GM23338 (cell line): ENCODE data around the gene CCT6B. TPM values are rescaled to one million over a fixed set of nuclear protein-coding genes. Genes with fewer than 3 reads are reported as not detected.

Experiments
- ATAC-seq: fragments of 200-7000 bp; cut with Tn5 transposase; 3 replicates; pipeline ENCODE4 v1.9.1; 2020
- DNase-seq: peaks from one replicate; pipeline ENCODE4 v3.0.0-alpha.2; 2015; ENCODE audit warnings: low spot score
- H2AFZ ChIP-seq: fragments of 200-600 bp; sonication (generic); 2 replicates; pipeline ENCODE4 v1.8.0; 2016; ENCODE audit warnings: antibody characterized with exemption, mild to moderate bottlenecking, moderate library complexity
- H3F3A ChIP-seq: fragments of 200-600 bp; sonication (generic); replicated peaks from 2 replicates; pipeline ENCODE4 v1.8.0; 2017; ENCODE audit warnings: antibody characterized with exemption, mixed run types, low read depth
- H3K27ac ChIP-seq: fragments of 200-600 bp; sonication (generic); 2 replicates; pipeline ENCODE4 v1.6.1; 2016; ENCODE audit warnings: low read depth
- H3K27me3 ChIP-seq: fragments of 200-600 bp; sonication (generic); 2 replicates; pipeline ENCODE4 v1.8.0; 2016; ENCODE audit warnings: mild to moderate bottlenecking, mixed run types, moderate library complexity; ENCODE audit not compliant: insufficient read depth
- H3K36me3 ChIP-seq: fragments of 200-600 bp; sonication (generic); 2 replicates; pipeline ENCODE4 v1.8.0; 2016; ENCODE audit warnings: mild to moderate bottlenecking; ENCODE audit not compliant: insufficient read depth
- H3K4me1 ChIP-seq: fragments of 200-600 bp; sonication (generic); 2 replicates; pipeline ENCODE4 v1.8.0; 2016; ENCODE audit warnings: mild to moderate bottlenecking, moderate library complexity; ENCODE audit not compliant: insufficient read depth
- H3K4me2 ChIP-seq: fragments of 200-600 bp; sonication (generic); 2 replicates; pipeline ENCODE4 v1.7.1; 2017; ENCODE audit warnings: mixed run types
- H3K4me3 ChIP-seq: fragments of 200-600 bp; sonication (generic); 2 replicates; pipeline ENCODE4 v1.6.1; 2016; ENCODE audit warnings: mixed run types
- H3K79me2 ChIP-seq: fragments of 200-600 bp; sonication (generic); replicated peaks from 2 replicates; pipeline ENCODE4 v1.8.0; 2017; ENCODE audit warnings: mild to moderate bottlenecking; ENCODE audit not compliant: insufficient read depth
- H3K9me2 ChIP-seq: fragments of 200-600 bp; sonication (generic); 2 replicates; pipeline ENCODE4 v1.8.0; 2017; ENCODE audit not compliant: insufficient read depth
- H4K20me1 ChIP-seq: fragments of 200-600 bp; sonication (generic); replicated peaks from 2 replicates; pipeline ENCODE4 v1.8.0; 2017; ENCODE audit warnings: mild to moderate bottlenecking; ENCODE audit not compliant: insufficient read depth
- H3K27ac Mint-ChIP-seq: 2 replicates; pipeline ENCODE4 v1.8.0; 2020; ENCODE audit warnings: inconsistent platforms, mild to moderate bottlenecking, moderate library complexity, mixed read lengths
- H3K27me3 Mint-ChIP-seq: 3 replicates; pipeline ENCODE4 v1.8.0; 2022; ENCODE audit warnings: low read depth, mild to moderate bottlenecking, moderate library complexity, mixed read lengths, inconsistent platforms; ENCODE audit not compliant: insufficient read depth, poor library complexity
- H3K36me3 Mint-ChIP-seq: 3 replicates; pipeline ENCODE4 v1.8.0; 2021; ENCODE audit warnings: low read depth, mild to moderate bottlenecking, inconsistent platforms, moderate library complexity, mixed read lengths
- H3K4me1 Mint-ChIP-seq: 3 replicates; pipeline ENCODE4 v1.8.0; 2020; ENCODE audit warnings: mild to moderate bottlenecking, inconsistent platforms, mixed read lengths
- H3K4me3 Mint-ChIP-seq: 3 replicates; pipeline ENCODE4 v1.8.0; 2021; ENCODE audit warnings: moderate library complexity, mild to moderate bottlenecking, inconsistent platforms, mixed read lengths
- H3K9me3 Mint-ChIP-seq: 3 replicates; pipeline ENCODE4 v1.8.0; 2020; ENCODE audit warnings: moderate library complexity, mild to moderate bottlenecking, inconsistent platforms, mixed read lengths
- CTCF ChIP-seq, 2 experiments: fragments of 200-600 bp in 1 of 2; sonication (generic) in 1 of 2; conservative IDR thresholded peaks; 2 replicates each; pipeline versions ENCODE4 v1.5.1 to v1.6.1; 2016 to 2017; ENCODE audit warnings: antibody characterized with exemption in 2 of 2, low read depth in 2 of 2, mild to moderate bottlenecking in 2 of 2, moderate library complexity in 1 of 2
- ETS1 ChIP-seq: IDR thresholded peaks from 2 replicates; pipeline ENCODE4 v1.6.1; 2016; ENCODE audit warnings: antibody characterized with exemption
- EZH2 ChIP-seq: fragments of 200-600 bp; sonication (generic); IDR thresholded peaks from one replicate; pipeline ENCODE4 v1.8.0; 2017; ENCODE audit warnings: antibody characterized with exemption, mild to moderate bottlenecking, low read depth; ENCODE audit not compliant: unreplicated experiment
- JUNB ChIP-seq: IDR thresholded peaks from one replicate; pipeline ENCODE4 v1.6.1; 2016; ENCODE audit warnings: antibody characterized with exemption; ENCODE audit not compliant: unreplicated experiment
- NANOG ChIP-seq: IDR thresholded peaks from 2 replicates; pipeline ENCODE4 v1.6.1; 2016; ENCODE audit warnings: antibody characterized with exemption, borderline replicate concordance
- STAT1 ChIP-seq: IDR thresholded peaks from one replicate; pipeline ENCODE4 v1.6.1; 2016; ENCODE audit warnings: antibody characterized with exemption; ENCODE audit not compliant: unreplicated experiment
- ZNF114 ChIP-seq: fragments of 250-450 bp; sonication (Bioruptor Pico); IDR thresholded peaks from 2 replicates; pipeline ENCODE4 v1.5.0; 2020; ENCODE audit warnings: mild to moderate bottlenecking, moderate library complexity
- ZNF331 ChIP-seq: fragments of 250-450 bp; sonication (Bioruptor Pico); IDR thresholded peaks from 2 replicates; pipeline ENCODE4 v1.5.0; 2020; ENCODE audit warnings: low read depth, mild to moderate bottlenecking, moderate library complexity
- ZNF462 ChIP-seq: fragments of 250-450 bp; sonication (Bioruptor Pico); IDR thresholded peaks from 2 replicates; pipeline ENCODE4 v1.5.0; 2020; ENCODE audit warnings: mild to moderate bottlenecking, moderate library complexity
- polyA plus RNA-seq: library from polyadenylated mRNA; unstranded; fragments of >200 nt; fragmentation: Nextera tagmentation; extraction: Ambion mirVana; gene quantifications from 2 replicates; pipeline ENCODE4 v1.2.1, GENCODE V29; 2016
- total RNA-seq: library from RNA; depleted of rRNA; stranded (reverse); fragments of >200 nt; shearing (Covaris generic); gene quantifications from 2 replicates; pipeline ENCODE4 v1.2.3, GENCODE V29; 2014

The CCT6B gene
- total and polyA plus RNA-seq, 2 experiments from 2014 or later = 0.94 to 1.1 TPM

GRCh38 chr17:34979650-34980352, 18.5 kb upstream of the CCT6B start:
- H3F3A ChIP-seq = no peaks in the 10 kb centered on the region
- H3K9me2 ChIP-seq = no peaks in the 10 kb centered on the region
- peaks cover 38% of the 10 kb centered on the region for H3K79me2 ChIP-seq
- peak overlapping the region; percentile 92 for H3K4me3 Mint-ChIP-seq
- DNase-seq (peak; percentile 33), ATAC-seq (peak; percentile 10)
- peak overlapping the region; percentile 66 for H3K4me3 ChIP-seq
- H4K20me1 ChIP-seq = peaks cover 3% of the 10 kb centered on the region; the same call in 1 of the 2 replicates
- H2AFZ ChIP-seq = peak overlapping the region; percentile 12; the same call in 1 of the 2 replicates
- no peaks in the 10 kb centered on the region for H3K9me3 Mint-ChIP-seq
- H3K27me3 Mint-ChIP-seq = peaks cover 11% of the 10 kb centered on the region
- H3K36me3 ChIP-seq = peaks cover 1% of the 10 kb centered on the region; the same call in 1 of the 2 replicates
- peak overlapping the region; percentile 85 for H3K4me2 ChIP-seq
- H3K4me1 ChIP-seq = peaks cover 11% of the 10 kb centered on the region; the same call in 1 of the 2 replicates
- H3K27ac ChIP-seq = peak overlapping the region; percentile 48
- peaks cover 22% of the 10 kb centered on the region for H3K4me1 Mint-ChIP-seq
- H3K27ac Mint-ChIP-seq = peak overlapping the region; percentile 97
- H3K27me3 ChIP-seq = no peaks in the 10 kb centered on the region
- H3K36me3 Mint-ChIP-seq = peaks cover 24% of the 10 kb centered on the region
- TF ChIP-seq NANOG (no peak), ZNF331 (CRISPR knock-in tag) (no peak), ZNF114 (CRISPR knock-in tag) (no peak), STAT1 (no peak), EZH2 (no peak), JUNB (no peak), ETS1 (no peak), CTCF (conservative IDR thresholded peaks at IDR 0.05; ENCODE audit: low read depth in 2 of 2) (no peak)

GRCh38 chr17:34979153-34979552, 17.9 kb upstream of the CCT6B start:
- peaks cover 17% of the 10 kb centered on the region for H3K36me3 Mint-ChIP-seq
- H3K9me3 Mint-ChIP-seq = no peaks in the 10 kb centered on the region
- DNase-seq (no peak), ATAC-seq (no peak)
- Histone ChIP-seq H3K4me2 (peak overlapping the region; percentile 85), H3K27ac (no peak overlapping the region), H3K4me3 (peak overlapping the region; percentile 66; the same call in 1 of the 2 replicates), H3K27me3 (no peaks in the 10 kb centered on the region), H3K9me2 (no peaks in the 10 kb centered on the region), H3K4me1 (peaks cover 11% of the 10 kb centered on the region; the same call in 1 of the 2 replicates), H2AFZ (peak overlapping the region; percentile 12; the same call in 1 of the 2 replicates), H3K36me3 (no peaks in the 10 kb centered on the region), H3K79me2 (peaks cover 34% of the 10 kb centered on the region), H4K20me1 (0 out of 2 replicates have a peak, but pooled peaks cover 2% of the 10 kb centered on the region), H3F3A (no peaks in the 10 kb centered on the region)
- H3K4me3 Mint-ChIP-seq = peak overlapping the region; percentile 92
- TF ChIP-seq ZNF331 (CRISPR knock-in tag) (no peak), NANOG (no peak), ZNF462 (no peak)
- peaks cover 22% of the 10 kb centered on the region for H3K4me1 Mint-ChIP-seq
- no peak overlapping the region for H3K27ac Mint-ChIP-seq
- peaks cover 11% of the 10 kb centered on the region for H3K27me3 Mint-ChIP-seq
